GM19438 (cell line): ENCODE results near the gene FSCN2.
"Not testable (repeated sequence)": the region's sequence is repeated elsewhere in the genome, so short reads cannot be mapped to it uniquely, and the experiment has no call there.

Experiments
- ATAC-seq: cut with Tn5 transposase; IDR thresholded peaks from one replicate; pipeline ENCODE4 v1.9.1; 2021; ENCODE audit warnings: low read depth; ENCODE audit not compliant: unreplicated experiment

Gene FSCN2

GRCh38 chr17:81524039-81524864 is 3.9 kb upstream of the FSCN2 start:
- no peak for ATAC-seq

DNA sequence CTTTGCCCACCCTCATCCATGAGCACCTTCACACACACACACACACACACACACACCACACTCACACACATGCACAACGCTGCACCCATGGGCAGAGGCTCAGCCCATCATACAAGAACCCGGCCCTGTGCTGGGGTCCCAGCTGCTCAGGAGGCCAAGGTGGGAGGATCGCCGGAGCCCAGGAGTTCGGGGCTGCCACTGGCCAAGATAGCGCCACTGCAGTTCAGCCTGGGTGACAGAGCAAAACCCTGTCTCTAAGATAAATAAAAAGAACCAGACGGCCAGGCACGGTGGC is 3.4 kb upstream of the FSCN2 start:
- no peak for ATAC-seq

DNA sequence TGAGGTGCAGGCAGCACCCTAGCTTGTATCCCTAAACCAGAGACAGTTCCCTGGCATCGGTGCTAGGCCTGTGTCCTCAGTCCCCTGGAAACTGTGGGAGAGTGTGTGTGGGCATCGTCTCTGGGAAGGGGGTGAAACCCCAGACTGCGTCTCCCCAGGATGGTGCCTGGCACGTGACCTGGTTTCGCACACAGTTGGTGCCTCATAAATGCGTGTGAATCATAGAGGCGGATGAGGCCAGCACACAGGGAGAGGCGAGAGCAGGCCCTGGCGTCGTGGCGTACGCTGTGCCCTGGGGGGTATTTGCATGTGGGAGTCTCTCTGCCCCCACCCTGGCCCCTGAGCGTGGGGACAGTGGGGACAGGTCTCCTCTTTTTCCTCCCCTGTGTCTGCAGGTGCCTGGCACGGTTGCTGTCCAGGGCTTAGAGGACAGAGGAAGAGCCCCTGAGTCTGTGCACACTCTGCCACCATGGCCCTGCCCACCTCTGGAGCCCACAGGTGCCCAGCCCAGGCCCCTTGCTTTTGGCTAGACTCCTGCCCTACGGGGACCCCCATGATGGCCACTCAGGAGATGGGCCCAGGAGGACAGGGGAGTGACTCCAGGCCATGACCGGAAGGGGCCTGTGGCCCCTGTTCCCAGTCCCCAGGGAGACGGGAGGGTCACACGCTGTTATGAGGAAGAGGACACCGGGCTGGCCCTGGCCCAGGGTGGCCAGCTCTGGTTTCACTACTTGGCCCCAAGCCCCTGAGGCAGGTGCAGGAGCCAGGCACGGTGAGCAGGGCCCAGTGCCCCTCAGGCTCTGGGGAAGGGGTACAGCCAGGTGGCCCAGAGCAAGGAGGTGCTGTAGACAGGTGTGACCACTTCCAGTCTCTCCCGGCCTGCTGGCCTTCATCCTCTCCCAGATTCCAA is 1.3 kb upstream of the FSCN2 start:
- ATAC-seq = no peak

DNA sequence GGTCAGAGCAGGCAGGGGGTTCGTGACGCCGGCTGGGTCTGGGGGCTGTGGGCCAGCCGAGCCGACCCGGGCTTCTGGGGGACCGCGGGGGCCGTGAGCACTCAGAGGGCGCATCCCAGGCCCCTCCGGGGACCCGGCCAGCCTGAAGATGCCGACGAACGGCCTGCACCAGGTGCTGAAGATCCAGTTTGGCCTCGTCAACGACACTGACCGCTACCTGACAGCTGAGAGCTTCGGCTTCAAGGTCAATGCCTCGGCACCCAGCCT is 140 bp downstream of the FSCN2 start:
- no peak for ATAC-seq

DNA sequence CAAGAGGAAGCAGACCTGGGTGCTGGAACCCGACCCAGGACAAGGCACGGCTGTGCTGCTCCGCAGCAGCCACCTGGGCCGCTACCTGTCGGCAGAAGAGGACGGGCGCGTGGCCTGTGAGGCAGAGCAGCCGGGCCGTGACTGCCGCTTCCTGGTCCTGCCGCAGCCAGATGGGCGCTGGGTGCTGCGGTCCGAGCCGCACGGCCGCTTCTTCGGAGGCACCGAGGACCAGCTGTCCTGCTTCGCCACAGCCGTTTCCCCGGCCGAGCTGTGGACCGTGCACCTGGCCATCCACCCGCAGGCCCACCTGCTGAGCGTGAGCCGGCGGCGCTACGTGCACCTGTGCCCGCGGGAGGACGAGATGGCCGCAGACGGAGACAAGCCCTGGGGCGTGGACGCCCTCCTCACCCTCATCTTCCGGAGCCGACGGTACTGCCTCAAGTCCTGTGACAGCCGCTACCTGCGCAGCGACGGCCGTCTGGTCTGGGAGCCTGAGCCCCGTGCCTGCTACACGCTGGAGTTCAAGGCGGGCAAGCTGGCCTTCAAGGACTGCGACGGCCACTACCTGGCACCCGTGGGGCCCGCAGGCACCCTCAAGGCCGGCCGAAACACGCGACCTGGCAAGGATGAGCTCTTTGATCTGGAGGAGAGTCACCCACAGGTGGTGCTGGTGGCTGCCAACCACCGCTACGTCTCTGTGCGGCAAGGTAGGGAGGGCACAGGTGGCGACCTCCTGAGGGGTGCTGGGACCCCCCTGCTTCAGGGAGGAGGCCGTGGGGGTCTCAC is 667 bp downstream of the FSCN2 start:
- ATAC-seq = no peak

DNA sequence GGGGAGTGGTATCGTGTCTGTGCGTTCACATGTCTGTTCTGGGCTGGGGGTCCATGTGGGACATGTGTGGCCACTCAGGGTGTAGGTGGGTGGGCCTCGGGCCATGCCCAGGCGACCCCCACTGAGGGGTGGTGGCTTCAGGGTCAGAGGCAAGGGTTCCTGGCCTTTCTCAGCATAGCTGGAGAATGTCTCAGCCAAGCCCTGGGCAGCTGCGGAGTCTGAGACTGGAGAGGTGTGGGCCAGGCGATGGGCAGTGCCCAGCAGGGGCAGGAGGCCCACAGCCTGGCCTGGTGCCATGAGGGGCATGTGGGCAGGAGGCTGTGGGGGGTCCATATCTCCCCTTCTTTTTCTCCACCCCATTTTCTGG is 1.2 kb downstream of the FSCN2 start:
- ATAC-seq = no peak

- not testable (repeated sequence) for ATAC-seq
Measured at GRCh38 chr17:81531013-81531412, 2.8 kb downstream of the FSCN2 start.

DNA sequence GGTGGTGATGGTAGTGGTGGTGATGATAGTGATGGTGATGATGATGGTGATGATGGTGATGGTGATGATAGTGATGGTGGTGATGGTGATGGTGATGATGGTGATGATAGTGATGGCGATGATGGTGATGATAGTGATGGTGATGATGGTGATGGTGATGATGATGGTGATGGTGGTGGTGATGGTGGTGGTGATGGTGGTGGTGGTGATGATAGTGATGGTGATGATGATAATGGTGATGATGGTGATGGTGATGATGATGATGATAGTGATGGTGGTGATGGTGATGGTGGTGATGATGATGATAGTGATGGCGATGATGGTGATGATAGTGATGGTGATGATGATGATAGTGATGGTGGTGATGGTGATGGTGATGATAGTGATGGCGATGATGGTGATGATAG is 3.8 kb downstream of the FSCN2 start:
- not testable (repeated sequence) for ATAC-seq

DNA sequence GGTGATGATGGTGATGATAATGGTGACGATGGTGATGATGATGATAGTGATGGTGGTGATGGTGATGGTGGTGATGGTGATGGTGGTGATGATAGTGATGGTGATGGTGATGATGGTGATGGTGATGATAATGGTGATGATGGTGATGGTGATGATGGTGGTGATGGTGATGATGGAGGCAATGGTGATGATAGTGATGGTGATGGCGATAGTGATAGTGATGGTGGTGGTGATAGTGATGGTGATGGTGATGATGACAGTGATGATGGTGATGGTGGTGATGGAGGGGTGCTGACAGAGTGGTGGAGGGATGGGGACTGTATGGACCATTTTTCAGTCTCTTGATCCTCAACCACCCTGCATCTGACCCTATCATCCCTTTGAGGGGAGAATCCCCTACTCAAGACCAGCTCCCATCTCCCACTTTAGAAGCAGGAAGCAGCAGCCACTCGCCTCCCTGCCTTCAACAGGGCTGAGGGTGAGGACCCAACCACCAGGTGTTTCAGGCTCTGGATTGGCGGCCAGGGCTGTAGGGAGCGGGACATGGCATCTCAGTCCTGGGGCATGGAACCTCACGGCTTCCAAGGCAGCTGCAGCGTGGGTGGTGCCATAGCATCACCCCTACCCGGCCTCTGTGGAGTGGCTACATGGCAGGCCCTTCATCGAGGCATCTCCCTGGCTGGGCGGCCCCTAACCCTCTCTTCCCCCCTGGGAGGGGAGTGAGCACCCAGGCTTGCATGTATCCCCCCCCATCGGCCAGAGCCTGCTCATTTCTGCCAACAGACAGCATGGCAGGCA is 4.5 kb downstream of the FSCN2 start:
- ATAC-seq = no peak

- no peak for ATAC-seq
Measured at GRCh38 chr17:81533339-81534141, 5.4 kb downstream of the FSCN2 start.

DNA sequence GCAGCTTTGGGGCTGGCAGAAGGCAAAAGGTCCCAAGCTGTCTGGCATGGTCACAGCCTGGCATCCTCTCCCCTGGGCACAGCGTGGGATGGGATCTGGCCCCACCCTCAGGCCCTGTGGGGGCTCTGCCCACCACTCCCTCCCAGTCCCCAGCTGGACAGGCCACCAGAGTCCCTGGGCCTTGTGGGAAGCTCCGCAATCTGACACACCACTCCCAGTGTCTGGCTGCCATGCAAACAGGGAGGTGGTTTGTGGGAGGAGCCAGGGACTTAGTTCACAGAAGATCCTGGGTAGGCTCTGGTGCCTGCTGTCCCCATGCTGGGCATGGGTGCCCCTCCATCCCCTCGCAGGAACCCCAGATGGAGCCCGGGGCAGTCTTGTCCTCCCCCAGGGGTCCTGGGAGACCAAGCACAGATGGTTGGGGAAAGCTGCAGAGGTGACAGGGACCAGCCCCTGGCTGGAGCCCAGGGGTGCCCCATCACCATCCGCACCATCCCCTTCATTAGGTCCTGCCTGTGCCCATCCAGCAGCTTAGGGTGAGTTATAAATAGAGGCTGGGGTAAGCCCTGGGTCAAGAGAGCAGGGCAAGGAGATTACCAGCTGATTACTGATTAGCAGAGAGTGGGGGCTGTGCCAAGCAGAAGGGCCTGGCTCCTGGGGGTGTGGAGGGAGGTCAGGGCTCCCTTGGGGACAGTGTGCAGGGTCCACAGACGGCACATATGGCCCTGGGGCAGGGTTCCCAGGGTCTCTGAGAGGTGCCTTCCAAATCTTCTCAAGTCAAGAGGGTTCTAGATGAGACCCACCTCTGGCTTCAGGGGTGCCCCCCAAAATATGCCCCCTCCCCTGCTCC is 6.2 kb downstream of the FSCN2 start:
- ATAC-seq = no peak

GRCh38 chr17:81535007-81535328 is 6.8 kb downstream of the FSCN2 start:
- ATAC-seq = no peak

DNA sequence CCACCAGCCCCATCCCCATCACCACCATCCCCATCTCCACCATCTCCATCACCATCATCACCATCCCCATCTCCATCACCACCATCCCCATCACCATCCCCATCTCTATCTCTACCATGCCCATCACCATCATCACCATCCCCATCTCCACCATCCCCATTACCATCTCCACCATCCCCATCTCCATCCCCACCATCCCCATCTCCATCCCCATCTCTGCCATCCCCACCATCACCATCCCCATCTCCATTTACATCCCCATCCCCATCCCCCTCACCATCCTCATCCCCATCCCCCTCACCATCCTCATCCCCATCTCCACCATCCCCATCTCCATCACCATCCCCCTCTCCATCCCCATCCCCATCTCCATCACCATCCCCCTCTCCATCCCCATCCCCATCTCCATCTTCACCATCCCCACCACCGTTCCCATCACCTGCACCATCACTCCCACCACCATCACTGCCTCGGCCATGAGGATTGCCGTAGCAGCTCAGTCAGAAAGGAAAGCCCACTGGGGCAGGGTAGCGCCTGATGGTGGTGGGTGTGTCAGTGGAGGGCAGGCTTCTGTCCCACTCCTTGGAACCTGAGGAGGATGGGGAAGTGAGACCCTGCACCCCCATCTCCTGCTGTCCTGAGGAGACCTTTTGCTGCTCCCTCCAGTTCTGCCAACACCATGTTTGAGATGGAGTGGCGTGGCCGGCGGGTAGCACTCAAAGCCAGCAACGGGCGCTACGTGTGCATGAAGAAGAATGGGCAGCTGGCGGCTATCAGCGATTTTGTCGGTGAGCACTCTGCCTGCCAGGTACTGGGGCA is 7.5 kb downstream of the FSCN2 start:
- ATAC-seq = no peak

- ATAC-seq = no peak
Measured at GRCh38 chr17:81536299-81537290, 8.4 kb downstream of the FSCN2 start.

DNA sequence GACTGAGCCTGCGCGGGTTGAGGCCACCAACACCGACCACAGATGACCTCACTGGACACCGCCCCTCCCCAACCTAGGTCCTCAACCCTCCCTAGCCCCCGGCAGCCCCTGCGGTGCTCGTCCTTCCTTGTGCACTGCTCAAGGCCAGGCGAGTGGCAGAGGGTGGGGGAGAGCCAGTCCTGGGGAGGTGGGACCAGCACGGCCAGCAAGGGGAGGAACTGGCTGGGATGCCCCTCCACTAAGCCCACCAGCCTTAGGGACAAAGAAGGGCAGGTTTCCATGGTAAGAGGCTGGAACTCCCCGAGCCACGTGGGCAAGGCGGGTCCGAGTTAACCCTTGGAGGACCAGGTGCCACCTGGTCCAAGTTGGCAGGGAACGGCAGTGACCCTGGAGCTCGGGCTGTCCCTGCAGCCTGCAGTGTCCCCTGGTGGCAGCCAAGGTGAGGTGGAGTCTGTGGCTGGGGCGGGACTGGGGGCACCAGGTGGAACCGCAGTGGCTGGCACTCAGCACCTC is 9.2 kb downstream of the FSCN2 start:
- ATAC-seq = no peak

DNA sequence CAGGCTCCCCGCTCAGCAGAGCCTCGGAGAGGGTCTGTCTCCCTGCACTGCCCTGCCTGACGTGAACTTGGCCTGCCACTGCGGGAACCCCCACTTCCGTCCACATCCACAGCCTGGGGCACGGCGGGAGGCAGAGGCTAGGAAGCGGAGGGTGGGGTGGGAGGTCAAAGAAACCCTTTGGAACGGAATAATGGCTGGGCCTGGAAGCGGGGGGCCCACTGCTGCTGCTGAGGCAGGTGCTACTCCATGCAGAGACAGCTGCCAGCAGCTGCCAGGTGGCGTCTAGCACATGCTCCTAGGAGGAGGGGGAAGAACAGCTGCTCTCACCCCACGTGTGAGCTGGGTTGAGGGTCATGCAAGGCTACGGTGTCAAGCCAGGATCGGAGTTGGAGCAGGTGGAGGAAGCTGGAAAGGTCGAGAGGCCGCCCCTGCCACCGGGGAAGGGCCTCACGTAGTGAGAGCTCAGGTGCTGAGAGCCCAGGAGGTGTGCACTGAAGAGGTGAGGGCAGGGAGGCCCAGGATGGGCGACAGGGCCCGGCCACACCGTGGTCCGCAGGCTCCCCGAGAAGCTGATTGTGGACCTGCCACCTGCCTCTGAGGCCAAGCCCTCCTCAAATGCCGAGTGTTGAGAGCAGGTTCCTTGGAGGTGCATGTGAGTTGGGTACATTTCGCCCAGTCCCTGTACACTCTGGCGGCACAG is 9.8 kb downstream of the FSCN2 start:
- no peak for ATAC-seq
